Measurements from ENCODE around the gene ZFP90.

- no peak for TF ChIP-seq CTCF (IDR thresholded peaks at IDR 0.05)
- TF ChIP-seq POLR2AphosphoS5 (IDR thresholded peaks at IDR 0.05): no peak
- no peak for TF ChIP-seq POLR2A (IDR thresholded peaks at IDR 0.05)
- TF ChIP-seq EP300 (IDR thresholded peaks at IDR 0.05): no peak
Observed at GRCh38 chr16:68596266-68596665, 57.2 kb downstream of the ZFP90 start.
